Kidney (tissue), 14 donors: Measurements from ENCODE around the gene CEP72. TPM values are rescaled to one million over a fixed set of nuclear protein-coding genes. Genes with fewer than 3 reads are reported as not detected.

Experiments used
- DNase-seq, 5 donors: peaks; one replicate each; pipeline ENCODE4 v3.0.0-alpha.2; 2013 to 2020
- FAIRE-seq: peaks from 2 replicates; lab custom pipeline; 2012; peaks lifted over from hg19 to GRCh38; lab: Jason Lieb, UNC
- H3K27ac ChIP-seq, 2 donors: one replicate each; pipeline ENCODE4 v1.7.0; 2013; ENCODE audit warnings: low read depth in 2 of 2, low read length in 2 of 2, inconsistent platforms in 1 of 2
- H3K27me3 ChIP-seq: one replicate; pipeline ENCODE4 v1.7.1; 2013; ENCODE audit warnings: low read length, inconsistent platforms; ENCODE audit not compliant: control insufficient read depth, insufficient read depth
- H3K36me3 ChIP-seq, 3 donors: one replicate each; pipeline versions ENCODE4 v1.7.0 to v1.7.1; 2013; ENCODE audit warnings: low read length in 3 of 3, control low read depth in 1 of 3, inconsistent platforms in 1 of 3; ENCODE audit not compliant: insufficient read depth in 3 of 3, control insufficient read depth in 2 of 3
- H3K4me1 ChIP-seq, 3 donors: one replicate each; pipeline versions ENCODE4 v1.7.0 to v1.7.1; 2013; ENCODE audit warnings: low read length in 3 of 3, inconsistent platforms in 1 of 3, low read depth in 1 of 3; ENCODE audit not compliant: control insufficient read depth in 2 of 3, insufficient read depth in 2 of 3
- H3K4me3 ChIP-seq, 3 donors: one replicate each; pipeline versions ENCODE4 v1.7.0 to v1.8.1; 2013; ENCODE audit warnings: low read length in 3 of 3, control low read depth in 1 of 3, inconsistent platforms in 1 of 3
- H3K9ac ChIP-seq, 3 donors: one replicate each; pipeline versions ENCODE4 v1.7.0 to v1.7.1; 2013; ENCODE audit warnings: low read length in 3 of 3, control low read depth in 1 of 3, inconsistent platforms in 1 of 3
- H3K9me3 ChIP-seq, 3 donors: one replicate each; pipeline versions ENCODE4 v1.7.0 to v1.7.1; 2013; ENCODE audit warnings: low read length in 3 of 3, control low read depth in 1 of 3, inconsistent platforms in 1 of 3; ENCODE audit not compliant: control insufficient read depth in 2 of 3, insufficient read depth in 1 of 3
- intact Hi-C: fragments of 100-400 bp; cut with DNase I; formaldehyde crosslinking; loops from one replicate; pipeline ENCODE4 v1.11.1; 2022
- polyA plus RNA-seq: library from polyadenylated mRNA; stranded (reverse); fragments of 350-450 nt; fragmentation: Illumina TruSeq; extraction: RNeasy Lipid Tissue Mini Kit (QIAGEN cat#74804); gene quantifications from one replicate; pipeline ENCODE4 v1.2.3, GENCODE V29; 2014; ENCODE audit warnings: low read depth, low replicate concordance; ENCODE audit not compliant: insufficient read depth
- total RNA-seq: library from RNA; stranded (reverse); fragmentation: NEBNext Ultra II Directional; extraction: Animal tissue kit (Norgen Biotek cat#: 25700); gene quantifications from one replicate; pipeline ENCODE4 v1.2.1, GENCODE V29; 2021
- TF ChIP-seq, protein P1 (sequence below): IDR thresholded peaks from 3 replicates; pipeline ENCODE4 v1.5.1; 2012; ENCODE audit warnings: mild to moderate bottlenecking, moderate library complexity, borderline replicate concordance; ENCODE audit not compliant: insufficient read depth; ENCODE audit errors: extremely low read depth
- donor health status: control.
- donor health status: control.
- donor health status: control.
- donor health status: control.
- donor health status: control.
- donor health status: DM: yes; HTN: yes; CAD: no.
- donor health status: Normal renal cell carcinoma (clear cell type).

Gene CEP72
- total and polyA plus RNA-seq, 2 donors from 2014 or later: 1.1 to 7.8 TPM

DNA sequence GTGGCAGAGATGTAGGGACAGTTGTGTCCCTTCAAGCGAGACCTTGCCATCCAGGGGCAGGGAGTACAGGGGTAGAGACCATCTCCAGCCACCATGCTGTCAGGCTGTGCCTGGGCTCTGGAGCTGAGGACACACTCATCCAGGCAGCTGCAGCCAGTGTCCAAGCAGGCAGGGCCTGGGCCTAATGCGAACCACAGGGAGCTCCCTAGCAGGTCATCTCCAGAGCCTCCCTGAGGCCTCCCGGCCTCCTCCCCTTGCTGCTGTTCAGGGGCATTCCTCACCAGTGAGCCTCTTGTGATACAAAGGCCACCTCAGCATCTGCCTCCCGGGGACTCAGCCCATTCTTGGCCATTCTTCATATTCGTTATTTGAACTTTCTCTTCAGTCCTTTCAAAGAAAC lies 46.0 kb downstream of the CEP72 start:
- H3K27ac ChIP-seq: no peak overlapping the region
- no peaks in the 10 kb centered on the region for H3K27me3 ChIP-seq
- DNase-seq: peak in 1 of 5 donors; percentile 46
- no peak for FAIRE-seq
- no peaks in the 10 kb centered on the region for H3K4me1 ChIP-seq
- intact Hi-C loops: no loop called here
- peaks cover 0 to 2% (median 0%) of the 10 kb centered on the region in 3 donors for H3K9me3 ChIP-seq
- TF ChIP-seq, protein P1, sequence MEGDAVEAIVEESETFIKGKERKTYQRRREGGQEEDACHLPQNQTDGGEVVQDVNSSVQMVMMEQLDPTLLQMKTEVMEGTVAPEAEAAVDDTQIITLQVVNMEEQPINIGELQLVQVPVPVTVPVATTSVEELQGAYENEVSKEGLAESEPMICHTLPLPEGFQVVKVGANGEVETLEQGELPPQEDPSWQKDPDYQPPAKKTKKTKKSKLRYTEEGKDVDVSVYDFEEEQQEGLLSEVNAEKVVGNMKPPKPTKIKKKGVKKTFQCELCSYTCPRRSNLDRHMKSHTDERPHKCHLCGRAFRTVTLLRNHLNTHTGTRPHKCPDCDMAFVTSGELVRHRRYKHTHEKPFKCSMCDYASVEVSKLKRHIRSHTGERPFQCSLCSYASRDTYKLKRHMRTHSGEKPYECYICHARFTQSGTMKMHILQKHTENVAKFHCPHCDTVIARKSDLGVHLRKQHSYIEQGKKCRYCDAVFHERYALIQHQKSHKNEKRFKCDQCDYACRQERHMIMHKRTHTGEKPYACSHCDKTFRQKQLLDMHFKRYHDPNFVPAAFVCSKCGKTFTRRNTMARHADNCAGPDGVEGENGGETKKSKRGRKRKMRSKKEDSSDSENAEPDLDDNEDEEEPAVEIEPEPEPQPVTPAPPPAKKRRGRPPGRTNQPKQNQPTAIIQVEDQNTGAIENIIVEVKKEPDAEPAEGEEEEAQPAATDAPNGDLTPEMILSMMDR: no peak
- H3K36me3 ChIP-seq: peaks cover 0 to 7% (median 4%) of the 10 kb centered on the region in 3 donors
- H3K4me3 ChIP-seq: no peak overlapping the region
- H3K9ac ChIP-seq: no peak overlapping the region

- Histone ChIP-seq H3K4me3 (no peak overlapping the region), H3K27ac (no peak overlapping the region), H3K36me3 (peaks cover 0 to 9% (median 4%) of the 10 kb centered on the region in 3 donors), H3K4me1 (no peaks in the 10 kb centered on the region), H3K27me3 (no peaks in the 10 kb centered on the region), H3K9ac (no peak overlapping the region), H3K9me3 (no peaks in the 10 kb centered on the region)
- TF ChIP-seq, protein P1: no peak
- FAIRE-seq (no peak), DNase-seq (peak in 1 of 5 donors; percentile 30)
- intact Hi-C loops: loop anchor here (10.0 kb wide), 1 partner anchor 245 kb away; no protein-coding TSS in a partner anchor
These were observed 47.5 kb downstream of the CEP72 start for GRCh38 chr5:659496-660263.

DNA sequence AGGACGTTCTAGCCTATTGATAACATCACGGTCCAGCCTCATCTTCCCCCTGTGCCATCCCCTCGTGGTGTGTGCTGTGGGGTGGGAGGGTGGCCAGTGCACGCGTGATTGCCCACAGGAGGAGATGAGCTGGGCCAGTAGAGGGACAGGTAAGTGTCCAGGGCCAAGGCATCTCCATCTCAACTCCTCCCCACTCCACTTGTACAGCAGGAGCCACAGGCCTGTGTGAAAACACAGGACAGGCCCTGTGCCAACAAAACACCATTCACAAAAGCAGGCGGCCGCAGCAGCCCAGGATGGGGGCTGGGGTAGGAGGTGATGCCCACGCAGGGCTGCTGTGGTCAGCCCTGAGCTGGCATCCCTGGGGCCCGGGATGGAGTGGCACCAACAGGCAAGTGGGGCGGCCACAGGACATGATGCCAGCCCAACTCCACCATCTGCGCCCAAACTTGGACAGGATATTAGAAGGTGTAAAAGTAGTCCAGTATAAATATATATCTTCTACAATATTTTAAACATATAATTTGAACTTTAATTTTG lies 48.4 kb downstream of the CEP72 start:
- TF ChIP-seq, protein P1: no peak
- peaks cover 0 to 9% (median 4%) of the 10 kb centered on the region in 3 donors for H3K36me3 ChIP-seq
- H3K9me3 ChIP-seq: no peaks in the 10 kb centered on the region
- no peak overlapping the region for H3K27ac ChIP-seq
- intact Hi-C loops: loop anchor here (10.0 kb wide), 1 partner anchor 244 kb away; no protein-coding TSS in a partner anchor
- H3K27me3 ChIP-seq: no peaks in the 10 kb centered on the region
- peak in 1 of 5 donors; percentile 48 for DNase-seq
- FAIRE-seq: no peak
- no peak overlapping the region for H3K4me3 ChIP-seq
- H3K4me1 ChIP-seq: no peaks in the 10 kb centered on the region
- no peak overlapping the region for H3K9ac ChIP-seq
